HG03354 (cell line): ENCODE results near the gene MMP2.

Source experiments
- ATAC-seq: cut with Tn5 transposase; IDR thresholded peaks from one replicate; pipeline ENCODE4 v1.9.1; 2021; ENCODE audit warnings: mild to moderate bottlenecking; ENCODE audit not compliant: unreplicated experiment, poor library complexity, severe bottlenecking

MMP2 gene

DNA sequence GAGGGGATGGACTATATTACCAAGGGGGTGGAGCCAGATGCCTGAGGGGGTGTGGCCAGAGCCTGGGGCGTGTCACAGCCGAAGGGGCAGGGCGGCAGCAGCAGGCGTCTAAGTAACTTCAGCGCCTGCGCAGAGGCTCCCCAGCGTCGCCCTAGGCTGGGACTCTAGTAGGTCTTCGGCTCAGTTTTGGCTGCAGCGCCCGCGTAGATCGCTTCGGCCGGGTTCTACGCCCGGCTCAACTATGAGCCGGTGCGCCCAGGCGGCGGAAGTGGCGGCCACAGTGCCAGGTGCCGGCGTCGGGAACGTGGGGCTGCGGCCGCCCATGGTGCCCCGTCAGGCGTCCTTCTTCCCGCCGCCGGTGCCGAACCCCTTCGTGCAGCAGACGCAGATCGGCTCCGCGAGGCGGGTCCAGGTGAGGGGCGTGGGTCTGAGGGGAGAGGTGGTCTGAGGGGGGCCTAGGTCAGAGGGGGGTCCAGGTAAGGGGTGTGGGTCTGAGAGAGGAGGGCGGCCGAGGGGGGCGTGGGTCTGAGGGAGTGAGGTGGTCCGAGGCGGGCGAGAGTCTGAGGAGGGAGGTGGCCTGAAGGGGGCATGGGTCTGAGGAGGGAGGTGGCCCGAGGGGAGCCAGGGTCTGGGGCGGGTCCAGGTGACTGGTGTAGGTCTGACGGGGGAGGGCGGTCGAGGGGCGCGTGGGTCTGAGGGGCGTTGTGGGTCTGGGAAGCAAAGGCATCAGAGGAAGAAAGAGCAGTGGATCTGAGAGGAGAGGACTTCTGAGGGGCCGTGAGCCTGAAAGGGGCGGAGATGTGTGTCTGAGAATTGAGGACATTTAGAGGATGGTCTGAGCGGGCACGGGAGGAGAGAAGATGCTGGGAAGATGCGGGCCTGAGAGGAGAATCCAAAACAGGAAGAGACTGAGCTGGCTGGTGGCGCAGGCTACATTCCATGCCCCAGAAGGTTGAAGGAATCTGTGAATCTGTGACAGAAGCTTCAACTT lies 30.2 kb downstream of the MMP2 start, which contains the start of gene LPCAT2:
Gene LPCAT2 (plus strand): TSS at position 132 of the 991 bp plus-strand sequence. CDS start 110 bp downstream, at position 242.
- ATAC-seq, result peak; percentile 51

GRCh38 chr16:55510185-55510805 lies 31.3 kb downstream of the MMP2 start:
- ATAC-seq, result no peak

GRCh38 chr16:55512941-55513340 lies 33.9 kb downstream of the MMP2 start:
- ATAC-seq, result no peak

DNA sequence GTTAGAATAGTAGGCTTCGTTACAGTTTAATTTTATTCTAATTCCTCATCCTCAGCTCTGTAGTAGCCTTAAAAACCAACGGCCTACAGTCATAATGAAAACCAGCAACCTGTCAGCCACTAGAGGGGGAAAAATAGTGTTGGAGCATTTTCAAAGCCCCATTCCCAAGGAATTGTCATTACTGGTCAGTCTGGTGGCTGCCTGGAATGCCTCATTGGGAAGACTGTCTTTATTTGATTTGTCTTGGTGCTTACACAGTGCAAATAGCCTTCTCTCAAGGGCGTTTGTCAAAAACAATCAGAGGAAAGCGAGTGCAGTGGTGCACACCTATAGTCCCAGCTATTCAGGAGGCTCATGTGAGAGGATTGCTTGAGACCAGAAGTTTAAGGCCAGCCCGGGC lies 34.6 kb downstream of the MMP2 start:
- ATAC-seq, result no peak

DNA sequence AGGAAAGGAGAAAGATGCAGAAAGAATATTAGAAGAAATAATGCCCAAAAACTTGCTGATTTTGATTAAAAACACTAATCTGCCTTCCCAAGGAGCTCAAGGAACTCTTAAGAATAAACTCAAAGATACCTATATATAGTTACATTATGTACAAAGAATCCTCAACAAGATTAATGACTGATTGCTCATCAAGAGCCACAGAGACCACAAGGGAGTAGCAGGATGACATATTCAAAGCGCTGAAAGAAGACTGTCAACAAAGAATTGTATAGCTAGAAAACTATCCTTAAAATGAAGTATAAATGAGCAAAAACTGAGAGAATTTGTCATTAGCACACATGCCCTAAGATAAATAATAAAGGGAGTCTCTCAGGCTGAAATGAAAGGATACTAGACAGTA lies 36.1 kb downstream of the MMP2 start:
- no peak for ATAC-seq

- no peak for ATAC-seq
Measured at GRCh38 chr16:55521792-55522191, 42.8 kb downstream of the MMP2 start.

DNA sequence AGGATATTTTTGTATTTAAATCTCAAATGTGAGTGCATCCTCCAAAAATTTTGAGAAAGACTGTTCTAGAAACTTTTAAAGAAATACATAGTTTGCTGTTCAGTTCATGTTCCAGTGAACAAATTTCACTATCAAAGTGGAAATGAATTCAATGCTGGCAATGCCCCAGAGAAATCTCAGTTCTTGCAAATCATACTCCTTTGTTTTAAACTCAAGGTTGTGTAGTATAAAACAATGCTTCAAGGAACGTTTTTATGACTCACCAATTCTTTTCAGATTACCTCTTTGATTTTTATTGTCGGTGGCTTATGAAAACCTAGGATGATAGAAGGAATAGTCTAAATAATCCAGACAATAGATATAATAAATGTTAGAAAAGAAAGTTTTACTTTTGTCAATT lies 47.4 kb downstream of the MMP2 start:
- no peak for ATAC-seq

DNA sequence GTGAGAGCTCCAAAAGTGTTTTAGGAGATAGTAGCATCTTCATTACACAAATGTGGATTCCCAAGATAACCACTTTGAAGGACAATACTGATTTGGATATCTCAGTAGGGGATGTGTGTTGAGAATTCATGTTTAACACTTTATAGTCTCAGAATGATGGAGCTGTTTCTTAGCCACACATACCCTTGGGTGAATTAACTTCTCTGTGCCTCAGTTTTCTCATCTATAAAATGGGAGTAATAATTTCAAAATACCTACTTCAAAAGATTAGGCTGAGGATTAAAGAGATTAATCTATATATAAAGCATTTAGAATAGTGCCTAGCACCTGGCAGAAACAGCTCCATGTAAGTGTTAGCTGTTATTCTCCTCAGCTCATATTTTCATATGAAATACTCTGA lies 48.9 kb downstream of the MMP2 start:
- no peak for ATAC-seq

- no peak for ATAC-seq
Measured at GRCh38 chr16:55529018-55529417, 50.0 kb downstream of the MMP2 start.

GRCh38 chr16:55530316-55530856 lies 51.4 kb downstream of the MMP2 start:
- ATAC-seq, result no peak

- ATAC-seq, result no peak
Measured at GRCh38 chr16:55532227-55532626, 53.2 kb downstream of the MMP2 start.

DNA sequence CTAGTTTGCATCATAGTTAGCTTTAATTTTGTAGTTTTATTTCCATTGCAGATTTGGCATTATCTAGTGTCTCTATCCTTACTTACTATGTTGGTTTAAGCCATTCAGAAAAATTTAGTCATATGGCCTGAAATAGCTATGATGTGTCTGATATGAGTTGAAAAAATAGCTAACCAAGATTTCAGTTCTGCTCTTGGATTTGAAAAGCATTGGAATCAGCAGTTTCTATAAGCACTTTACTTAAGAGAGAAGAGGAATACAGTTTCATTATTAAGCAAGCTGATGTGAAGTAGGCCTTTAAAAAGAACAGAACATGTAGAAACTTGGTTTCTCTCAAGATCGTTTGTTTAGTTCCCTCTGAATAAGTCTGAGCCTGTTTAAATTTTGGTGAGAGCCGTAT lies 55.8 kb downstream of the MMP2 start:
- ATAC-seq, result no peak

DNA sequence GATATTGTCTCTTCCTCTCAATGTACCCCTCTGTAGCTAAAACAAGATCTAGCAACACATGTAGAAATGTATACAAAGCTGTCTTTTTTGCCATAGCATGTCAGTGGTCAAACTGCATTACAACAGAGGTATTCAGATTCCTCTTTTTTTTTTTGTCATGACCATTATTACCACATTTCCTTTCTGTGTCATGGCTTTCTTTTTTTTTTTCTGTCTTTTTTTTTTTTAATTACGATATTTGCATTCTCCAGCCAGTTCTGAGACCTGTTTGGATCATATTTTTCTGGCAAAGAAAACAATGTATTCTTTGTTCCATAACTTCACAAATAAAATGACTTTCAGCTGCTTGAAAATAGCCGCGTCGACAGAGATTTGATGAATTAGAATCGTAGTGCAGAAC lies 60.1 kb downstream of the MMP2 start:
- no peak for ATAC-seq

GRCh38 chr16:55539488-55539887 lies 60.5 kb downstream of the MMP2 start:
- ATAC-seq, result no peak

- ATAC-seq, result no peak
Measured at GRCh38 chr16:55540221-55540620, 61.2 kb downstream of the MMP2 start.

DNA sequence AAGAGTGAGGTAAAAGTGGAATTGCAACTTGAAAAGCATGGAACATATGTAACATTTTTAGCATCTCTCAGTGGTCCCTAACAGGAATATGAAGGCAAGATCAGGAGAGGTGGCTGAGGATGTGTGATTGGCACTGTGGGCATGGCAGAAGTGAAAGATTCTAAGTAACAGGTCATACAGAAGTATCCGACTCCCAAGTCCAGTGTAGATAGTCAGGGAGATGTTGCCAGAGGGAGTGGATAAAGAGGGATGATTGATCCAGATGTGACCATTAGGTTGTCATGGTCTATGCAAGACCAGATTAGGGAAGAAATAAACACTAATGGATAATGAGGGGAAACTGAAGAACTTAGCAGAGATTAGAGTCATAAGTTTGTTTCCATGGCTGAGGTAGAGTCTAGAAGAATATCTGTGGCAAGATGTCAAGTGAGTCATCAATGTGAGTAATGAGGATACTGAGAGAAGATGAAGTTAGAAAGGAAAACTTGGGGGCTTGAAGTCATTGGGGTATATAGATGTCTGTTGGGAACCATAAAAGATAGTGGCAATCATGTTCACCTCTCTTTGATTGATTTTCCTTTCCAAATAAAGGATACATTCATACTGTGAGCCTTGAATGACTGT lies 63.6 kb downstream of the MMP2 start:
- ATAC-seq, result no peak

GRCh38 chr16:55543472-55543871 lies 64.5 kb downstream of the MMP2 start:
- no peak for ATAC-seq

DNA sequence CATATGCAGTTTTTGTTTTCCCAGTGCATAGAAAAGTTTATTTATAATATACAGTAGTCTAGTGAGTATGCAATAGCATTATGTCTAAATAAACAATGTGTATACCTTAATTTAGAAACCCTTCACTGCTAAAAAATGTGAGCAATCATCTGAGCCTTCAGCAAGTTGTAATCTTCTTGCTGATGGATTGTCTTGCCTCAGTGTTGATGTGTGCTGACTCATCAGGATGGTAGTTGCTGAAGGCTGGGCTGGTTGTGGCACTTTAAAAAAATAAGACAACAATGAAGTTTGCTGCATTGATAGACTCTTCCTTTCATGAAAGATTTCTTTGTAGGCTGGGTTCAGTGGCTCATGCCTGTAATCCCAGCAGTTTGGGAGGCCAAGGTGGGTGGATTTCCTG lies 73.6 kb downstream of the MMP2 start:
- ATAC-seq, result no peak

DNA sequence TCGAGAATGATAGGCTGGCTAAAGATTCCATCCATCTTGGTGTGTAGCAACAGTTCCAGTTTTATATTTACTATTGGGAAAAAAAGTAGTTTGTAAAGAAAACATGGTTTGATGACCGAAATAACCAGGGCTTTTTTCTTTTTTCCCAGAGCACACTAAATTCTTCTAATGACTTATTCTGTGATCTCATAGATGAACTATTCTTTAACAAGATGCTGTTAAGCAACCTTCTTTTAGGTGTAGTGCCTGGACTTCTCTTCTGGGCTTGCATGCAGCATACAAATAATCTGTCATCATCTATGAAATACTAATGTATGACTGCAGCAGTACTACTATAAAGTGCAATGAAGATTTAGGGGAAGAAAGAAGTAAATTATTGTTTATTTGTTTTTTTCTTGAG lies 76.4 kb downstream of the MMP2 start:
- ATAC-seq, result no peak
